NCI-H1930 (cell line): ENCODE data around the gene TOMM7.
"Not testable (repeated sequence)": the region's sequence is repeated elsewhere in the genome, so short reads cannot be mapped to it uniquely, and the experiment has no call there.

ENCODE experiments used
- DNase-seq, 2 experiments: peaks; one replicate each; lab custom pipeline; 2025; lab: John Stamatoyannopoulos, UW

The TOMM7 gene

DNA sequence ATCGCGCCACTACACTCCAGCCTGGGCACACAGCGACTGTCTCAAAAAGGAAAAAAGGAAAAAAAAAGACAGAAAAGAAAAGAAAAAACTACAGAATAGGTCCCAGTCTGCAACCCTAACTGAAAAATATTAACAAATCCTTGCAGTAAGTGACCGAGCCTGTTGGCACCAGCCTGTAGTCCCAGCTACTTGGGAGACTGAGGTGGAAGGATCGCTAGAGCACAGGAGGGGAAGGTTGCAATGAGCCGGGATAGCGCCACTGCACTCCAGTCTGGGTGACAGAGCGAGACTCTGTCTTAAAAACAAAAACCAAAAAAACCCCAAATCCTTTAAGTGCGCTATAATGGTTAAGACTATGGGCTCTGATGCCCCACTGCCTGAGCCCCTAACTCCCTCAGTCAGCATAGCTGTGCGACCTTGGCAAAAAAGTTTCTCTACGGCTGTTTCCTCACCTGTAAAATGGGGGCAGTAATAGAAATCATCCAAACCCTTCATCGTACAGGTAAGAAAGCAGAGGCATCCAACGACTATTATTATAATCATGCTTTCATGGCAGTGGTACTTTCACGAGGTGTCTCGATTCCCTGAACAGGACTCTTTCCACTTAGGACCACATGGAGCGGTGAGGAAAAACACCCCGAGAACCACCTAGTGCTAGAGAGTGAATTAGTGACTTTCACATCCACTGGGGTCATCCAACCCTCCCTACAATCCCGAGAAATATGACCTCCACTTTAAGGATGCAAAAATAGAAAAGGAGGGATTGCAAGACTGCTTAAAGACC lies 755 bp downstream of the TOMM7 start:
- DNase-seq = no peak

DNA sequence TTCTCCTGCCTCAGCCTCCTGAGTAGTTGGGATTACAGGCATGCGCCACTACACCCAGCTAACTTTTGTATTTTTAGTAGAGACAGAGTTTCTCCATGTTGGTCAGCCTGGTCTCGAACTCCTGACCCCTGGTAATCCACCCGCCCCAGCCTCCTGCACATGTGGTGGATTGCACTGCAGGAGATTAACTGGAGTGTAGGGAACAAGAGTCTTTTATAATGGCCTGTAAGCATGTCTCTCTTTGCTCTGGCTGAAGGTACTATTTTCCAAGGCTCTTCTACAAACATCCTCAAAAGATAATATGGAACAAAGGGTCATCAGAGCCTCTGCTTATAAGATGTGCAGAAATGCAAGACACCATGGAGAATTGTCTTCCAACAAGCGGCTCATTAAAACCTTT lies 3.2 kb downstream of the TOMM7 start:
- DNase-seq = no peak

DNA sequence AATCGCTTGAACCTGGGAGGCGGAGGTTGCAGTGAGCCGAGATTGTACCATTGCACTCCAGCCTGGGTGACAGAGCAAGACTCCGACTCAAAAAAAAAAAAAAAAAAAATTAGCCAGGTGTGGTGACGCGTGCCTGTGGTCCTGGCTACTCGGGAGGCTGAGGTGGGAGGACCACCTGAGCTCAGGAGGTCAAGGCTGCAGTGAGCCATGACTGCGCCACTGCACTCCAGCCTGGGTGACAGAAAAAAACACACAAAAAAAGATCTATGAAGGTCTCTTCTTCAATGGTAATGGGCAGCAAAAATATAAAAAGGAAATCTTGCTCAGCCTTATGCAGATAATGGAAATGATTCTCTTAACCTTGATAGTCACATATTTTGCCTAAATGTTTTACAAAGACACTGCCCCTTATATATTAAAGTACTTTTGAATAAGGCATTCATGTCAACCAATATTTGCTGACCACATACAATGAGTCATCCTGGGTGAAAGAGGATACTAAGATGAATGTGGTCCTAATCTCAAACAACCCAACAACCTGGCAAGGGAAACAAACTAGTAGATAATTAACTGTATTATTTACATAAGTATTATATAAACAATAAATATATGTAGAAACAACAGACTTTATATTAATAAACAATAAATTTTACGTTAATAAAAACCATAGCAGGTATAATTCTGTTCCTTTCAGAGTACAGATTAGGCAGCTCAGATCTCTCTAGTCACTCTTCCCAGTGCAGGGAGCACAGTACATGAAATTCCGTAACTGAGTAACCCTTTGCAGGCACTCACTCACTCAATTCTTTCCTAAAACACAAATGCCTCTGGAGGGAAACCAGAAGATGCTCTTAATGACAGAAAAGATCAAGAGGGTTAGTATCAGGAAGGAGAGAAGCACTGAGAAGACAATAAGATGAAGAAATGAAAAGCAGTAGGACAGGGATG lies 8.1 kb downstream of the TOMM7 start:
- DNase-seq = no peak

DNA sequence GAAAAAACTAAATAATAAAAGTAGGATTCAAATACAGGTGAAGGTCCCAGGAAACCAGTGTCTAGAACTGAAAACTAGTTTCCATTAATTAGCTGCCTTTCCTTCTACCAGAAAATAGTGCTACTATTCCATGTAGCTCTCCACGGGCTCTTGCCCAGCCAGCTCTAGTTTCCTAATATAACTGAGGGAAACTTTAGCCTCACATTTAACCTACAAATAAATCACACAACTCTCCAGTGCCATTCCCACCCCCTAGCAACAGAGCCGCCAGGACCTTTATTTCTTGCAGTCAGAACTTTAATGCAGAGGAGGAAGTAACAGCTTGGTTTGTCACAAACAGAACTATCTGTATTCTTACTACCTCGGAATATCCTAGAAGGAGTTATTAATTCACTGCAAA lies 10.3 kb downstream of the TOMM7 start:
- no peak for DNase-seq

DNA sequence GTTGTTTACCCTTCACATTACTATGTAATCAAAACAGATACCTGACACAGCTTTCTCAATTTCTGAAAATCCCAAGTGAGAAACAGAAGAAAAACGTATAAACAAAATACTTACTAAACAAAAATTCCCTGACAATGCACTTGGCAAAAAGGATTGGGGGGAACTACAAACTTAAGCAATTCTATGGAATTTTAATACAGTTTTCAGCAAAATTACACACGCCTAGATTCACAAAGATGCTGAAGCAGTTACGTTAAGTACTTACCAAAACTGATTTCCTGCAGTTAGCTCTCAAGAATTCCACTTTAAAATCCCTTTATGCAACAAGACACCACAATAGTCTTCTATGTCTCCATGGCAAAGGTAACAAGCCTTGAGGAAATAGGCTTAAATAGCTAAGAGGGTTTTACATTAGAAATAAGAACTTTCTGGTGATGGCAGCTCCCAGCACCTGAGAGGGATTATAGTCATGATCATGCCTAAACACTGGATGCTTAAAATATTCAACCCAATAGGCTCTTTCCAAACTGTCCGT lies 10.8 kb downstream of the TOMM7 start:
- DNase-seq = no peak

DNA sequence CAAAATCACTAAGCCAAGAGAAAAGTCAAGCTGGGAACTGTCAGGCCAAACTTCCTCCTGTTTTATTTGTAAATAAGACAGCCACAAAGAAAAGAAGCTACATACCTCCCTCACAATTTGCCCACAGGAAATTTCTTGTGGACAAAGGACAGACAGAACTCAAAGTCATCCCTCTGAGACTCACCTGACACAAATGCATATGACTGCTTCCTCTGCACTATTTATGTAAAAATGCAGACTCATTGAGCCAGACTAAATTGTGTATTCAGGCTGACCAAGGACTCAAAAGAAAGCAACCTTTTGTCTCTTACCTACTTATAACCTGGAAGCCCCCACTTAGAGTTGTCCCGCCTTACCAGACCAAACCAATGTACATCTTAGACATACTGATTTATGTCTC lies 11.8 kb downstream of the TOMM7 start:
- DNase-seq = no peak

DNA sequence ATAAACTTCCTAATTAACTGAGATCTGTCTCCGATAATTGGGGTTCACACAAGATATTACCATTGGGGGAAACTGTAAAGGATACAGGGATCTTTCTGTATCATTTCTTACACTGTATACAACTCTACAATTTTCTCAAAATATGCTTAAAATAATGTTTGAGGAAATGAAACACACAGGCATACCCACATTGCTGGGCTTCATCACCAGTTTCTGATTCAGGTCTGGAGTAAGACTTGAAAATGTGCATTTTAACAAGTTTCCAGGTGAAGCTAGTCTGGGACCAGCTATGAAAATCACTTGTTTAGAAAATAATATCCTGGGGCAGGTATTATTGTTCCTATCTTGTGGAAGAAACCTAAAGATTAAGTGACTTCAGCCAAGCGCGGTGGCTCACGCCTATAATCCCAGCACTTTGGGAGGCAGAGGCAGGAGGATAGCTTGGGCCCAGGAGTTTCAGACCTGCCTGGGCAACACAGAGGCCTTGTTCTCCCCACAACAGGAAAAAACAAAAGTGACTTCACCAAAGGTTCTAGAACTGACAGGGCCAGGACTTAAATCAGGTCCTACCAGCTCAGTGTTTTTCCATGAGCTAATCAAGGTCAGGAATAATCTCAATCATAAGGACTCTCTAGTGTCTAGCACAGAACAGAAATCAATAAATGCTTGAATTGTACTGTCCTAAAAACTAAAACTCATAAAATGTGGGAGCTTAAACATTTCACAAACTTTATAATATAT lies 12.6 kb downstream of the TOMM7 start:
- DNase-seq = no peak

DNA sequence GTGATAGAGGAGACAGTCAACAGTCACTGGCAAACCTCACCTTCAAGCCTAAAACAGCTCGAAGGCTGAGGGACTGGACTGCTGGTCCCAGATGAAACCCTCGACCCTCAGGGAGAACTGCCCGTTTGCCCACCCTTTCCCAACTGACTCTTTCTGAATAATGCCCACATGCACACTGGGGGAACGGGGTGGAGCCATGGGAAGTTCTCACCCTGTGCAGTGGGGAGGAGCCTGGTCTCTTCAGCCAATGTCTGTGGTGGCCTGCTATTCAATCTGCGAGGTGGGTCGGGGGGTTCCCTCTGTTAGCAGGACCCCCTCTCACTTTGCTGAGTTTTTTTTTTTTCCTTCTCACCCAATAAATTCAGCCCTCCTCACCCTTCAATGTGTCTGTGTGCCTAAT lies 14.5 kb downstream of the TOMM7 start:
- no peak for DNase-seq

DNA sequence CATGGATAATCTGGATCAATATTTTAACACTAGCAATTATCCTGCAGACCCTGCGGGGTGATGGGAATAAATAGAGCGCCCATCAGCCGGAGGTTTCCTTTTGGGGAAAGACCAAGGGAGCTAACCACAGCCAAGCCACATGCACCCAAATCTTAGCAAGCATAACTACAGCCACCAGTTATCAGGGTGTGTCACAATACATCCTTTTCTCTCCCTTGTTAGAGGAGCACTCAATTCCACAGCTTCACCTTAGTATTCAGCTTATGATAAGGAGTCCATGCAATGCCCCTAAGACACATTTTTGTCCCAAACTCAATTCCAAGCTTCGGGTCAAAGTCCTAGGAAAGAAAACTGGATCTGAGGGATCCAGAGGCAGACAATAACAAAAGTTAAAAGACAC lies 15.9 kb downstream of the TOMM7 start:
- DNase-seq = no peak

DNA sequence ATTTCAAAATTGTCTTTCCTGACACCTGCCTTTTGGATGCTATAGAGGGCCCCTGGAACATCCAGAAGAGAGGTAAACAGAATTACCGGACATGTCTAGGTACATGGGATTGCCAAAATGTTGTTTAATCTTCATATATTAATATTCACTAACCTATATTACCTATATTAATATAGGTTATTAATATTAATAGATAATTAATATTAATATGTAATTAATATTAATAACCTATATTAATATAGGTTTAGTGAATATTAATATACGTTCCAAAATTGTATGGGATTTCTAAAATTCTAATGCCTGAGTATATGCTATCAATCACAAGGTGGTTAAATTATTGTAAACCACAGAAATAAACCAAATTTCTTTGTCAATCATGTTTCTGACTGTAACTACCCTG lies 17.4 kb downstream of the TOMM7 start:
- no peak for DNase-seq

DNA sequence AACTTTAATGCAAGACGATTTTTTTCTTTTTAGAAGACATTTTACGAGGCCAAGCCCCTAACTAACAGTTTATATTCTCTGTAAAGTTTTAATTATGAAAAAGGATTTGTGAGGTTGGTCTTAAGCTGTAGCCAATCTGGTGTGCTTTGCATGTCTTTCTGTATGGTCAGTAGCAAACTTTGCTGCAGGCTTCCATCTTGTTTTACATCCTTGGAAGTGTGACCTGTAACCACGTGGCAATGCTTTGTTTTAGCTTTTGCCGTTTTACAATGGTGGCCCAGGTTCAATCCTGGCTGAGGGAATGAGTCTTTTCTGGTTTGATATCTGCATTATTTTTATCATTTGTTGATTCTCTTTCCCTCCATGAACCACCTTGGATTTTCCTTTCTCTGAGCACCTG lies 19.8 kb downstream of the TOMM7 start:
- not testable (repeated sequence) for DNase-seq

DNA sequence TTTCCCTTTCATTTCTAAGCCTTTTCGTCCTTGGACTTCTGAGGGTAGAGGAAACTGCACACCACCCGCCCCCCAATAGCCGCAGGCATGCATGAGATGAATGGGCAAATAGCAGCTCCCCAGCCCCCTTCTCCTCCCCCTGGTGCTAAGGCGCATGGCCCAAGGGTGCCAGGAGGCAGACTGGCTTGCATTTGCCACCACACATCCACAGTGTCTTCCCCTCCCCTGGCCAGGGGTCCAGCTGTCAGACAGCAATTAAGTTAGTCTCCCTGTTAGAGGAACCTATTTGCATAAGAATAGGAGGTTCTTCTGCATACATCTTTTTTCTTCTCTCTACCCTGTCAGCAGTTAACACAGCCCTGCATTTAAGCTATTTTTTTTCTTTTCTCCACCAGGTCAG lies 20.2 kb downstream of the TOMM7 start:
- DNase-seq = no peak

DNA sequence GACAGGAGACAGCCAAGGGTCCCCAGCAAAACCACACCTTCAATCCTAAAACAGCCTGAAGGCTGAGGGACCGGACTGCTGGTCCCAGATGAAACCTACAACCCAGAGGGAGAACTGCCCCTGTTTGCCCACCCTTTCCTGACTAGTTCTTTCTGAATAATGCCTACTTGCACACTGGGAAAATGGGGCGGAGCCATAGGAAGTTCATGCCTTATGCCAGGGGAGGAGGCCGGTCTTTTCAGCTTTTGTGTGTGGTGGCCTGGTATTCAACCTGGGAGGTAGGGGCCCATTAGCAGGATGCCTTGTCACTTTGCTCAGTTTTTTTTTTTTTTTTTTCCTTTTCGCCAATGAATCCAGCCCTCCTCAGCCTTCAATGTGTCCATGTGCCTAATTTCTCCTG lies 20.7 kb downstream of the TOMM7 start:
- DNase-seq = no peak

DNA sequence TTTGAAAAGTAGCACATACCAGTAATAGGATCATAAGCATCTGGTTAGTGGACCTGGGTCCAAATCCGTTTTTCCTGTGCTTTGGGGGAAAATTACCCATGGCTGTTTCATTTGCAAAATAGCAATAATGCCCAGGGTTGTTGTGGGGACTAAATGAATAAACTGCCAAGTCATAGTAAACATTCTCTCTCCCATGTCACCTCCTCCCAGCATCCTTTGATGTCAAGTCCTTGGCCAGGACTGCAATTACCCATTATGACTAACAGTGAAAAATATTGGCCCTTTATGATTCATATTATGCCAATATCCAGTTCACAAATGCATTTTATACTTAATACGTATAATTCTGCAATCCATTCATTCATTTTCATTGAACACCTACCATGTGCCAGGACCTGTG lies 23.0 kb downstream of the TOMM7 start:
- DNase-seq = no peak

DNA sequence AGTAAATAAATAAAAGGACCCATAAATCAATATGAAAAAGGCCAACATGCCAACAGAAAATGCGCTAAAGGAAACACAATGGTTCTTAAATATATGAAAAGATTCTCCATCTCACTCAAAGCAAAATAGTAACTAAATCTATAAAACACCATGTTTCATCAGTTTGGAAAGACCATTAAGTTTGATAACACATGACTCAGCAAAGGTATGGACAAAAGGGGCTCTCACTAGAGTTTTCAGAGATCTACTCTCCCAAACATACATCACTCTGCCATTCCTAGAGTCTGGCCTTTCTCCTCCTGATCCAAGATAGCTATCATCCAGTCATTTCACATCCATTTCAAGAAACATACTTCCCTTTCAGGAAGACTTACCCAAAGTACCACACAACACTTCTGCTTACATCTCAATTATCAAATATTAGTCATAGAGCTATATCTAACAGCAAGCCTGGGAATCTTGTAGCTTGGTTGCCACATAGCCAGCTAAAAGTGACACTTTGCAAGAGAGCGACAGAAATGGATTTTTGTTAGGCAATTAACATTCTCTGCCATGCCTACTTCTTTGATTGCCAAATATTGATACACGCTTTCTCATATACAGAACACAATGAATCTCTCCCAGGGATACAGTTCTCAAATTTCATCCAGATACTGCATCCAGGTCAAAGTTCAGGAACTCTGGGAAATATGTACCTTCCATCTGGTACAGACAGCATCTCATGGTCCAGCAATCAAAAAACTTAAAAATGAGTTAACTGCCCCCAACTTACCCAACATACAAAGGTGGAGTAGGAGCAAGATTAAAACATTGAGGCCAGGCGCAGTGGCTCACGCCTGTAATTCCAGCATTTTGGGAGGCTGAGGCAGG lies 28.8 kb downstream of the TOMM7 start:
- no peak for DNase-seq

DNA sequence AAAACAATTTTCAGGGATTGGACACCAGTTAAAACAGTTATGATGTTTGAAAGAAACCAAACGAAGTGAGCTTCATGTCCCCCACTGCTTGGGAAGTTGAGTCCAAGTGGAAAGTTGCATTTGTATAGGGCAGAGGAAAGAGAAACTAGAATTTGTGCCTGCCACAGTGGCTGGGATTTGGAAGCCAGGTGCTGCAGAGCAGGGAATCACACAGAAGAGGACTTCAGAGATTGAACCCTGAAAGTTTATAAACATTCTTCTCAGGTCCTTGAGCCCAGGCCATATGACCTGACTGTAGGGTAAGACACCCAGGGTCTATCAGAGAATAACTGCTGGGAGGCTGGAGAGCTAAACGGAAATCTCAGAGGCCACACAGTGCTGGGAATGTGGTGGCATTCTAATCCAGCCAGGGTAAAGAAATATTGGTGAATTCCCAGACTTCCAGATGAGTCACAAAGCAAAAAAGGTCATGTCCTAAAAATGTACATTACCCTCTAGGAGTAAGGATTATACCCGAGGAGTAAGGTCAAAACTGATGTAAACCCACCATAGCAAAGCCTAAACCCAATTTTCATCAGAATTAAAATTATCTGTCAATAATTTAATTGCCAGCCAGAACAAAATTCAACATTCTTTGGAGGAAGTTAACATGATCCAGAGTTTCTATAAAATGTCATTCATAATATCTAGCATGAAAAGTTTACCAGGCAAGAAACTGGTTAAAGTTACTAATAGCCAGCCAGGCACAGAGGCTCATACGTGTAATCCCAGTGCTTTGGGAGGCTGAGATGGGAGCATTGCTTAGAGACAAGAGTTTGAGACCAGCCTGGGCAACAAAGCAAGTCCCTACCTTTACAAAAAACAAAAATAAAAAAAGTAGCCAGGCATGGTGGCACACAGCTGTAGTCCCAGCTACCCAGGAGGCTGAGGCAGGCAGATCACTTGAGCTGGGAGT lies 31.2 kb downstream of the TOMM7 start:
- no peak for DNase-seq

DNA sequence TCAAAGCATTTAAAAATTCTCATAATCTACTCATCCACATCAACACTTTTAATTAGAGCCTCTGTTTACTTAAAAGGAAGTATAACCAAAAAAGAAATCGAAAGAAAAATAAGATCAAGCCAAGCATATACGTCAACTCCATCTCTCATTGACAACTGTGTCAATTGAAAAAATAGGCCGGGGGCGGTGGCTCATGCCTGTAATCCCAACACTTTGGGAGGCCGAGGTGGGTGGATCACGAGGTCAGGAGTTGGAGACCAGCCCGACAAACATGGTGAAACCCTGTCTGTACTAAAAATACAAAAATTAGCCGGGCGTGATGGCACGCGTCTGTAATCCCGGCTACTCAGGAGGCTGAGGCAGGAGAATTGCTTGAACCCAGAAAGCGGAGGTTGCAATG lies 32.0 kb downstream of the TOMM7 start:
- DNase-seq = not testable (repeated sequence)

DNA sequence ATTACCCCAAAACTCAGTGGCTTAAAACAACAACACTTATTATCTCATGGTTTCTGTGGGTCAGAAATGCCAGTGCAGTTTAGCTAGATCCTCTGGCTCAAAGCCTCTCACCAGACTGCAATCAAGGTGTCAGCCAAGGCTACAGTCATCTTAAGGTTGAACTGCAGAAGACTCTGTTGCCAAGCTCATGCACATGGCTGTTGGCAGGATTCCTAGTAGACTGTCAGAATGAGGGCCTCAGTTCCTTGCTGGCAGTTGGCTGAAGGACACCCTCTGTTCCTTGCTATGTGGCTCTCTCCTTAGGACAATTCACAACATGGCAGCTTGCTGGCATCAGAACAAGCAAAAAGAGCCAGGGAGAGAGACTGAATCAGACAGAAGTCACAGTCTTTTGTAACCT lies 34.7 kb downstream of the TOMM7 start:
- no peak for DNase-seq

DNA sequence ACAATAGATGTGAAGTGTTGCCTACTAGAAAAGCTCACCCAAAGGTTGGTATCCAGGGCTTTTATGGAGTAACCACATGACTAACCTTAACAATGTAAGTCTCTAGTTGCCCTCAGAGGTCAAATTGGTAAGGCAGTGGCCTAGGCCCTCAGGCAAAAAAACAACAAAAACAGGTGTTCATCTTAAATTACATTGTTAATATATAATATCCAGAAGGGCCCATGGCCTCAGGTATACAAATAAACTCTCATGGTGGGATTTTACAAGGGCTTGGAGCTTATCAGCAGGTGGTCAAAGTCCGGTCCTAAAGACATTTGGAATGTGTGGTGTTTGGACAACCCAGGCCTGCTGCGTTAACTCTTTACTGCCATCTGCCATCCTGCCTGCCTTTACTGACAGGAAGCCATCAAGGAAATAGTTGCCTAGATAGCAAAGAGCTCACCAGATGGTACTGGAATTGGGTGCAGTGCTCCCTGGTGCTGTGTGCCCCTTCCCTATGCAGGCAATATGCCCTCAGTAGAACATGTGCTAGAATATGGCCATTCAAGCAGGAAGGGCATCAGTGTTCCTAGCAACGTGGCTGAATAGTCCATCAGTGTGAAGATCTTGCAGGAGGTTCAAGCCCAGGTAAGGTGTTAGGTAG lies 36.2 kb downstream of the TOMM7 start:
- DNase-seq = no peak

DNA sequence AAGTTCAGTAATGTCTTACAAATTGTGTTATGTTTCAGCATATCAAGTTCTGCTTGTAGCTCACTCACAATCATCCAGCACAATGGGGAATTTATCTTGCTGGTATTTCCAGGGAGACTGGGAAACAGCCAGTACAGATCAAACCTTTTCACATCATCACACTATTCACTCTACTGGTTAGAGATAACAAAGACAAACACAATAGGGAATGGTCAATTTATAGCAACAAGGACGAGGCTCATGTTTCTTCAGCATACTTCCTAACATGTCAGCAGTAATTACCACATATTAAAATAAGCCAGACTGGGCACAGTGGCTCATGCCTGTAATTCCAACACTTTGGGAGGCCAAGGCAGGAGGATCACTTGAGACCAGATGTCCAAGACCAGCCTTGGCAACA lies 38.3 kb downstream of the TOMM7 start:
- DNase-seq = no peak
